GM15510 (cell line): Measurements from ENCODE around the gene GASK1B.

Experiments
- POLR2A ChIP-seq: IDR thresholded peaks from 3 replicates; pipeline ENCODE4 v1.6.1; 2011; ENCODE audit warnings: borderline replicate concordance; ENCODE audit not compliant: insufficient read length; ENCODE audit errors: extremely low read depth

GASK1B gene

DNA sequence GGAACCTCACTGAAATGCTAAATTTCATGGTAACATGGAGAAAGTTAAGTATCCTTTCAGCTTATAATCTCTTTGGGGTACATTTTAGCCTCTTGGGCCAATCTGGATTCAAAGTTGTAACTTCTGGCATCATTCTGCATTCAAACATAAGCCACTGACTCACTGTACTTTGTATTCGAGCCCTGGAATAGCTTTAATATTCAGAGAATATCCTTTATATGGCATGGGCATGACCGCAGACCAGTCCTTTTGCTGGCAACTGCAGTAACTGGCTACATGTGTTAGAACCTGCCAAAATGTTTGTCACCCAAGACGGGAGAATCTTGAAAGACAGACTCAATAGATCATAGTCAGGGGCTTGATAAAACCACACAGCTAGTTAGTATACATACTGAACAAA lies 3.3 kb downstream of the GASK1B start:
- TF ChIP-seq POLR2A: no peak

DNA sequence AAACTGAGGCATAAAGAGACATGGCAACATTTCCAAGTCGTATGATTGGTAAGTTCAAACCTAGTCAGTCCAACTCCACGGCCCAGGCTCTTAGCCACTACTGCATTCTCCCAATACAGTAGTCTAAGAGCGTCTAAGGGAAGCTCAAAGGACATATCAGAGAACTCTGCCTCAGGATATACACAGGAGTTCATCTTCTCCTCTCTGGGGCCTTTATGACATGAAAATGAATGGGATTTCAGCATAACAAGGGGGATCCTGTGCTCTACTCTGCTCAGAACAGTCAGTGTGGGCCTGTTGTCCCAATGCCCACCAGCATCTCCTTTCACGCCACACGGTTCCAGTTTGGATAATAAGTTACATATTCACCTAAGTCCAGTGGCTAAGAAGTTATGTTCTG lies 4.2 kb downstream of the GASK1B start:
- TF ChIP-seq POLR2A: no peak

GRCh38 chr4:158166701-158167100 lies 6.1 kb downstream of the GASK1B start:
- TF ChIP-seq POLR2A: no peak

- TF ChIP-seq POLR2A: no peak
Observed at GRCh38 chr4:158164768-158165213, 8.0 kb downstream of the GASK1B start.

- no peak for TF ChIP-seq POLR2A
Observed at GRCh38 chr4:158163941-158164767, 8.7 kb downstream of the GASK1B start.

GRCh38 chr4:158162631-158163030 lies 10.2 kb downstream of the GASK1B start:
- TF ChIP-seq POLR2A: no peak

GRCh38 chr4:158161551-158162354 lies 11.1 kb downstream of the GASK1B start:
- TF ChIP-seq POLR2A: no peak

DNA sequence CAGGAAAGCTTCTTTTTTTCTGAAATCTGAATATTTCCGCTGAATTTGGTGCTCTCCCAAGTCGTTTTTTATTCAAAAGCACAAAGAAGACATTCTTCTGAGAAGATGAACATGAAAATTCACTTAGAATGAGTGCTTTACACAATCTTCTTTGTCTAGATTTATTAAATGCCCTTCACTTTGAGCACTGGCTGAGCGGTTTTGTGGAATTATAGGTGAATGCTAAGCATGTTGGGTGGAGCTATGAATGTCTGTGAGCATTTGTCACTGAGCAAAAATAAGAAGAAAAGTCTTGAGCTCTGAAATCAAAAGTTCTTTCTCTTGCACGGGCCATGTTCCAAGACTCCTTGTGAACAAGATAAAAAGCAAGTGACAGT lies 13.1 kb downstream of the GASK1B start:
- no peak for TF ChIP-seq POLR2A

GRCh38 chr4:158159054-158159717 lies 13.6 kb downstream of the GASK1B start:
- no peak for TF ChIP-seq POLR2A

- no peak for TF ChIP-seq POLR2A
Observed at GRCh38 chr4:158157412-158157811, 15.4 kb downstream of the GASK1B start.

DNA sequence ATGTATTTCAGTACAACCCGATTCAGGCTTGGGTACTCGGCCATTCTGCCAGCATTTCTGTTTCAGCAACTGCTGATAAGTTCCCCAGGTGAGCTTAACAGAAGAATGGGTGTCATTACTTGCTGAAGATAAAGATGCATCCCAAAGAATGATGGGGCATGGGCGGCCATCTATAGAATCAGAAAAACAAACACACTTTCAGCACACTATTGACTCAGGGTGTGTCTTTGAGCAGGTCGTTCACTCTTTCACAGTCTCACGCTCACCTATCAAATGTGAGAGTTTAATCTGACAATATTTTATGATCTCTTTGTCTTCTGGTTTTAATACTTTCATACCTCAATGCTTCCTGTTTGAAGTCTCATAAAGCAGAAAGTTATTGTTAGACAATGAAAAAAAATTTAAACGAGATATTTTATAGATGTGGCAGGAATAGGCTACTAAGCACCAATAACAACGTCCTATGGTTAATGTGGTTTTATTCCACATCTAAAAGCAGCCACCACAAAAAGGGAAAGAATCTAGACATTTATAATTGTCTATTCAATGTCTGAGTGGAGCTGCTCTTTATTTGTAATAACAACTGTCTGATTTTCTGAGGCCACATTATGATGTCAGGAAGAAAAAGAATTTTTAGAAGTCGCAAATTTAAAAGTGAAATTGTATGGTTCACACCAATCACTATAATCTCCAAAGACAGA lies 17.0 kb downstream of the GASK1B start:
- no peak for TF ChIP-seq POLR2A

- TF ChIP-seq POLR2A: no peak
Observed at GRCh38 chr4:158147151-158147550, 25.7 kb downstream of the GASK1B start.

DNA sequence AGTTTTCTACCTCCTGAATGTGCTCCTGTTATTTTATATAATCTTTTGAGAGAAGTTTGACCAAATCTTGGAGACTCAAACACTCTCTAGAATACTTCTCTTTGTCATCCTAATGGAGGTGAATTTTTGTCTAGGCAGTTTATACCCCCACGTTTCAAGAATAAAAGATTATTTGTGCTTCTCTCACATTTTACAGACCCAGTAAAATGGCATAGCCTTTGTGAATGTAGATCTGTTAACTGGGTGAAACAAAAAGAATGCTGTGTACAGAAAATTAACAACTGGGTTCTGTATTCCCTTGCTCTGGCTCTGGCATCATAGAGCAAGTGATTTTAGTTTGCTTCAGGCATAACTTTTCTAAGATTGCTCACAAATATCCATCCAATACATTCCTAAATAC lies 26.1 kb downstream of the GASK1B start:
- TF ChIP-seq POLR2A: no peak

DNA sequence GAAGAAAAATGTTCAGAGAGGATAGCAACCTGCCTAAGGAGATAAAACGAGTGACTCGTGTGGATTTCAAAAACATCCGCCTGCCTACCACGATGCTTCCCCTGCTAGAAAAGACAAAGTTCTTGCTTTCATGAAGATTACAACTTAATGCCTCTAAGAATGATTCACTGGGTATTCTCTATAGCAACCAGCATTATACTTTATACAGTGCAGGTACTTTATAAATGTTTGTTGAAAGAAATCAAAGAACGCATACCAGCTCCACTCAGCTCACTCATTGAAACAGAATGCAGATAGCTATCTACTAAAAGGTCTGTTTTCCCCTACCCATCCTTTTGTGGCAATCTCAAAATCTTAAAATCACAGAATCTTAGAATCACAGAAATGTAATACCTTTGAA lies 33.7 kb downstream of the GASK1B start:
- TF ChIP-seq POLR2A: no peak

- TF ChIP-seq POLR2A: no peak
Observed at GRCh38 chr4:158134222-158134621, 38.6 kb downstream of the GASK1B start.

GRCh38 chr4:158133551-158133950 lies 39.3 kb downstream of the GASK1B start:
- TF ChIP-seq POLR2A: no peak

DNA sequence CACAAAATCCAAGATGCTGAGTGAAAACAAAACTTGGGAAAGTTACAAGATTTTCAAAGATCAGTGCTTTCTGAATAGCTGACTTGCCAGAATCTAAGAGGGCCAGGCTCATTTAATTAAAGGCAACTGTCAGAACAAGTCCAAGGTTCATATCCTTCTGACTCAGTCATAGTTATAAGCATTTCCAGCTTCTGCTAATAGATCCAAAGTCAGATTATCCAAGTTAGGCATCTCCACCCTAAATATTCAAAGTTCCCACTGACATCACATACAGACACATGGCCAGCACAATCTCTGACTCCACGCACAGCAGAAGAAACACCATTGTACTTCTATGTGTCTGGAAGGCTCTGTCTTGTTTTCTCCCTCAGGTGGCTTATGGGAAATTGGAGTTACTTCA lies 41.8 kb downstream of the GASK1B start:
- no peak for TF ChIP-seq POLR2A
